ENCODE results near the gene FAM25A. TPM values are rescaled to one million over a fixed set of nuclear protein-coding genes. Genes with fewer than 3 reads are reported as not detected.
"Not testable (repeated sequence)": the region's sequence is repeated elsewhere in the genome, so short reads cannot be mapped to it uniquely, and the experiment has no call there.

The FAM25A gene
- total RNA-seq, 1 donor from 2014 or later, result not detected

DNA sequence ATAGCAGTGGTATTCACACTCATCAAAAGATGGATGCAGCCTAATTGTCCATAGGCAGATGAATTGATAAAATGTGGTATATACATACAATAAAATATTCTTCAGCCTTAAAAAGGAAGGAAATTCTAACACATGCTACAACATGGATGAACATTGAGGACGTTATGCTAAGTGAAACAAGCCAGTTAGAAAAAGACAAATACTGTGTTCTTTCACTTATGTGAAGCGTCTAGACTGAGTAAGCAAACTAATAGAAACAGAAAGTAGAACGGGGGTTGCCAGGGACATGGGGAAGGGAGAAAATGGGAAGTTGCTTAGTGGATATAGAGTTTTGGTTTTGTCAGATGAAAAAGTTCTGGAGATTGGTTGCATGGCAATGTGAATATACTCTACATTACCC, 6.6 kb upstream of the FAM25A start:
- not testable (repeated sequence) for DNase-seq

GRCh38 chr10:87014986-87015716, 4.9 kb upstream of the FAM25A start:
- DNase-seq, result not testable (repeated sequence)

- DNase-seq, result not testable (repeated sequence)
These were observed 2.0 kb upstream of the FAM25A start for GRCh38 chr10:87018127-87018526.

GRCh38 chr10:87019066-87019465, 1.0 kb upstream of the FAM25A start:
- not testable (repeated sequence) for DNase-seq

GRCh38 chr10:87019504-87019903, 590 bp upstream of the FAM25A start:
- DNase-seq, result not testable (repeated sequence)

DNA sequence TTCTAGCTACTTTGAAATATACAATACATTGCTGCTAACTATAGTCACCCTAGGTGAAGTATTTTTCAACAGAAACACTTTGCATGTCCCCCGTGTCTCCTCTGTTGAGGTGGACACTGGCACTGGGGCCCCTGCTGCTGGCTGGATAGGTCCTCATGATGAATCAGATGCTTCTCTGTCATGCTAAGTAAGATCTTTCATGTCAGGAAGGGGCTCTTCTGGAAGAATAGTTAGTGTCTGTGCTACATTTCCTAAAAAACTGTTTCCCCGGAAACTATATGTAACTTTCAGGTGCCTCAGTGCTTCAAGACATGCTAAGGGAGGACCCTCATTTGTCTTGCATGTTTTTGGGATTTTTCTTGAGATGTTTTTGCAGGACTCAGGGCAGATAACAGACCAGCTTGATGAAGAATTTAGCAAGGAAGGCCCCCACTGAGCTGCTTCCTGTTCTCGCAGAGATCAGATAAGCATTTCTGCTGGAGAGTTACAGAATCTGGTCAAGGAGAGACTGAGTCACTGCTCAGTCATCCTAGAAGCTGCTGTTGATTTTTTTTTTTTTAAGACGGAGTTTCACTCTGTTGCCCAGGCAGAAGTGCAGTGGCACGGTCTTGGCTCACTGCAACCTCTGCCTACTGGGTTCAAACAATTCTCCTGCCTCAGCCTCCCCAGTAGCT, 5.3 kb downstream of the FAM25A start:
- not testable (repeated sequence) for DNase-seq

GRCh38 chr10:87026747-87027508, 6.8 kb downstream of the FAM25A start:
- not testable (repeated sequence) for DNase-seq

GRCh38 chr10:87030419-87030818, 10.3 kb downstream of the FAM25A start:
- DNase-seq, result not testable (repeated sequence)

DNA sequence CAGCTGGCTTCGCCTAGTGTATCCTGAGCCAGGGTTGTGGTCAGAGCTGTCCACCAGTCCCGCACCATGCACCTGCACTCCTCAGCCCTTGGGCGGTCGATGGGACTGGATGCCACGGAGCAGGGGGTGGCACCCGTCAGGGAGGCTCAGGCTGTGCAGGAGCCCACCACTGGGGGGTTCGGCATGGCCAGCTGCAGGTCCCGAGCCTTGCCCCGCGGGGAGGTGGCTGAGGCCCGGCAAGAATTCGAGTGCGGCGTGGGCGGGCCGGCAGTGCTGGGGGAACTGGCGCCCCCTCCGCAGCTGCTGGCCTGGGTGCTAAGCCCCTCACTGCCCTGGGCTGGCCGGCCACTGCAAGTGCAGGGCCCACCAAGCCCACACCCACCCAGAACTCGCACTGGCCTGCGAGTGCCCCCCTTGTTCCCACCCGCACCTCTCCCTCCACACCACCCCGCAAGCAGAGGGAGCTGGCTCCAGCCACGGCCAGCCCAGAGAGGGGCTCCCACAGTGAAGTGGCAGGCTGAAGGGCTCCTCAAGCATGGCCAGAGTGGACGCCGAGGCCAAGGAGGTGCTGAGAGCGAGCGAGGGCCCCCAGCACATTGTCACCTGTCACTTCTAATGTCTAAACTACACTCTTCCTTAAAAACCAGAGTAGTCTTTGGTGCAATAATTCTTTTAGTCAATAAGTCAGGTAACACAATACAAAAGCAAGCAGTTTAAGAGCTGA, 11.0 kb downstream of the FAM25A start:
- DNase-seq, result no peak

- DNase-seq, result no peak
These were observed 16.5 kb downstream of the FAM25A start for GRCh38 chr10:87036623-87037022.

DNA sequence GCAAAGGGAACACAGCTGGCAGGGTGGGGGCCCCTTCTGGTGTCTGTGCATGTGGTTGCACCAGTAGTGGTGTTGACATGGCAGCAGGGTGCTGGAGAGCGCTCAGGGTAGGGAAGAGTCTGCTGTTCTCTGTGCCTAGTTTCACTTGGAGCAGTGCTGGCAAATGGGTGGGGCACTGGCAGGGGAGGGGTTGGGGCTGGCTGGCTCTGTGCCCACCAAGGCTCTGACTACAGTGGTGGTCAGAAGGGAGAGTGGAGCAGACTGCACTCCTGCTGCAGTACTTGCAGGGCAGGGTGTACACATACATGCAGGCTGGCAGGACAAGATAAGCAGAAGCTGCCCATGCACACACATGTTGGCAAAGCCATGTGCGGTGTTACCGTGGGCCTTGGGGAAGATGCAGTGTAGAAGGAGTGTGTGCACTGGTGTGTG, 18.2 kb downstream of the FAM25A start:
- DNase-seq, result no peak

GRCh38 chr10:87038786-87039185, 18.7 kb downstream of the FAM25A start:
- no peak for DNase-seq

GRCh38 chr10:87043579-87043978, 23.5 kb downstream of the FAM25A start:
- not testable (repeated sequence) for DNase-seq

- DNase-seq, result no peak
These were observed 25.4 kb downstream of the FAM25A start for GRCh38 chr10:87045434-87045938.

DNA sequence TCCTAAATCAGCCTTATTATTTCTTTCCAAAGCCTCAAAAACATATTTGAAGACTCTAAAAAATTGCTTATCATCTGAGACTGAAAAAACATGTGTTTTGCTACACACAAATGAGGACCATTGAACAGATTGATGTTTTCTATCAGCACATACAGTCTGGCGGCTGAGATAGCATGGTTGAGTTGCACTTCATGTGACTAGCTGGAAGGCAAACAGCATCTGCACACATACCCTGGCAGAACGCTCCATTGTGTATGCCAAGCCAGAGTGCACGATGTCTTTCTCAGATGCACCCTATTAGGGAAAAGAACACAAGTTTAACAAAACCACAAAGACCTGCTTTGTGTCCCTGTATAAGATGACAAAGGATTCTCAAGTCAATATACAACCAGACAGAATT, 33.0 kb downstream of the FAM25A start:
- peak; percentile 19 for DNase-seq

- DNase-seq, result no peak
These were observed 33.6 kb downstream of the FAM25A start for GRCh38 chr10:87053577-87054181.

GRCh38 chr10:87054373-87055295, 34.5 kb downstream of the FAM25A start:
- no peak for DNase-seq

DNA sequence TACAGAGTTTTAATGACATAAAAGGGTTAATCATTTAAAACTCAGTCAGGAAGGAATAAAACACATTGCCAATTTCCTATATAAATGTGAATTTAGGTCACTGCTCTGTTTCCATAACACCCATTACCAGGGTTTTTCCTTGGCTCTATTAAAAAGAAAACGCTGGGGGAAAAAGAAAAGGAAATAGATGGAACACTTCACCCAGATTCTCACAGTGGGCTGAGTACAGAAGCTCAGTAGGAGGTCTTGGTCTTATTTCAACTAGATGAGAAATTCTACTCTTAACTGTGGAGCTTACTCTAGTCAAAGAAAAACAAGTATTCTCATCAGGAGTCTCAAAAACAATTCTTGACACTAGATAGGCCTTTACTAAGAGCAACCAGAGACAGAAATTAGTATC, 38.1 kb downstream of the FAM25A start:
- no peak for DNase-seq

GRCh38 chr10:87059401-87059800, 39.3 kb downstream of the FAM25A start:
- no peak for DNase-seq

DNA sequence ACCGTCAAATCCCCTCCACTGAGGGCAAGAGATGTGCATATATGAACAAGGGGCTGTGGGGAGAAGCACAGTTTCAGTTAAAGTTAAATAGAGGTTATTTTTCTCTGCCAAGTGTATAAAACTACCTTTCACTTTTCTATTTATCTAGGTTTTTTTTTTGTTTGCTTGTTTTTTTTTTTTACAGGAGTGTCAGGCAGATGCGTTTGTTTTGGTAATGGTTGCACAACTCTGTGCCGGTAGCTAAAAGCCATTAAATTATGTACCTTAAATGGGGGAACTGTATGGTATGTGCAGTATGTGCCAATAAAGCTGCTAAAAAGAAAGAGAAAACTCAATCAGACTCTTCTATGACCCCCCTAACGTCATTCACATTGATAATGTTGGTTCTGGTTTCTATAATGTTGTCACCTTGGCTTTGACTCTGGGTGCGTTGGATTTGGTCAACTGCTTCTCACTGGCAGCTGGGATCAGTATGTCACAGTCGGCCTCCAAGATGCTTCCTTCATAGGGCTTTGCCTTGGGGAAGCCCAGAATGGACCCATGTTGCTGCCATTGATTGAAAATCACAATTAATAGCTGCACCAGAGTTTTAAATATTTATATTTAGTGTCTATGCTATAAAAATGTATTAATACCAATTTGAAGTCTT, 40.3 kb downstream of the FAM25A start:
- DNase-seq, result no peak
